Measurements from ENCODE around the gene CREB5. TPM values are rescaled to one million over a fixed set of nuclear protein-coding genes. Genes with fewer than 3 reads are reported as not detected.

CREB5 gene
- total RNA-seq, 2 experiments from 2014 or later, result not detected

DNA sequence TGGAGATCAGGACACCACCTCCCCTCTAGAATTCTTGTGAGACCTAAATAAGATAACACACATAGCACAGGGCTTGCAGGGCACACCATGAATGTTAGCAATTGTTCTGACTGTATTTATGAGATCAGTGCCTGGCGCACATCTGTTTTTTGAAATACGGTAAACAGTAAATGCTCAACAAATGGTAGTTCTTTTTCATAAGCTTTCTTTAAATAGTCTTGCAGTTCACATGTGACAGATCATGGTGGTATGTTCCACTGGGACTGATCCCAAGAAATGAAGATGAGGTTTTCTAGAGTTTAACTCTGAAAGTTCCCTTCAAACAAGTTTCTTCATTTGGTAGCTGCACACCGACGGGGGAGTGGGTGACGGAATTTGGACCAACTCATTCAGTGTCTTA lies 34.8 kb downstream of the CREB5 start:
- ATAC-seq, result no peak
- H3K9me3 Mint-ChIP-seq (ENCODE audit: insufficient read depth), result no peaks in the 10 kb centered on the region
- ChIA-PET CTCF (no interaction called here), POLR2A (no interaction called here)
- H3K4me3 Mint-ChIP-seq, result no peak overlapping the region
- H3K27ac Mint-ChIP-seq, result no peak overlapping the region
- no peaks in the 10 kb centered on the region for H3K36me3 Mint-ChIP-seq (ENCODE audit: low read depth)
- no peaks in the 10 kb centered on the region for H3K4me1 Mint-ChIP-seq (ENCODE audit: low read depth)
- peaks cover 10% of the 10 kb centered on the region for H3K27me3 Mint-ChIP-seq (ENCODE audit: low read depth)
- no peak for DNase-seq

GRCh38 chr7:28448708-28449107 lies 36.4 kb downstream of the CREB5 start:
- no peaks in the 10 kb centered on the region for H3K4me1 Mint-ChIP-seq (ENCODE audit: low read depth)
- ChIA-PET POLR2A (no interaction called here), CTCF (no interaction called here)
- DNase-seq (no peak), ATAC-seq (no peak)
- H3K27me3 Mint-ChIP-seq (ENCODE audit: low read depth), result peaks cover 6% of the 10 kb centered on the region
- H3K27ac Mint-ChIP-seq, result no peak overlapping the region
- H3K36me3 Mint-ChIP-seq (ENCODE audit: low read depth), result no peaks in the 10 kb centered on the region
- no peaks in the 10 kb centered on the region for H3K9me3 Mint-ChIP-seq (ENCODE audit: insufficient read depth)
- no peak overlapping the region for H3K4me3 Mint-ChIP-seq

- Mint-ChIP-seq H3K9me3 (ENCODE audit: insufficient read depth) (no peaks in the 10 kb centered on the region), H3K27ac (no peak overlapping the region), H3K4me1 (ENCODE audit: low read depth) (no peaks in the 10 kb centered on the region), H3K4me3 (no peak overlapping the region), H3K36me3 (ENCODE audit: low read depth) (no peaks in the 10 kb centered on the region), H3K27me3 (ENCODE audit: low read depth) (peaks cover 6% of the 10 kb centered on the region)
- POLR2A ChIA-PET, result no interaction called here
- DNase-seq (no peak), ATAC-seq (no peak)
- CTCF ChIA-PET, result no interaction called here
These were observed 40.4 kb downstream of the CREB5 start for GRCh38 chr7:28452681-28453080.

GRCh38 chr7:28455486-28455885 lies 43.2 kb downstream of the CREB5 start:
- no peak overlapping the region for H3K27ac Mint-ChIP-seq

GRCh38 chr7:28456044-28456443 lies 43.7 kb downstream of the CREB5 start:
- Mint-ChIP-seq H3K9me3 (ENCODE audit: insufficient read depth) (no peaks in the 10 kb centered on the region), H3K27ac (no peak overlapping the region), H3K27me3 (ENCODE audit: low read depth) (peaks cover 2% of the 10 kb centered on the region), H3K4me1 (ENCODE audit: low read depth) (no peaks in the 10 kb centered on the region), H3K36me3 (ENCODE audit: low read depth) (no peaks in the 10 kb centered on the region), H3K4me3 (no peak overlapping the region)
- POLR2A ChIA-PET, result no interaction called here
- DNase-seq (no peak), ATAC-seq (no peak)
- CTCF ChIA-PET, result no interaction called here

More at GRCh38 chr7:28455486-28455885, 43.2 kb downstream of the CREB5 start:
- no peaks in the 10 kb centered on the region for H3K36me3 Mint-ChIP-seq (ENCODE audit: low read depth)
- no peaks in the 10 kb centered on the region for H3K4me1 Mint-ChIP-seq (ENCODE audit: low read depth)
- H3K27me3 Mint-ChIP-seq (ENCODE audit: low read depth), result peaks cover under 1% of the 10 kb centered on the region
- H3K9me3 Mint-ChIP-seq (ENCODE audit: insufficient read depth), result no peaks in the 10 kb centered on the region
- ChIA-PET POLR2A (no interaction called here), CTCF (no interaction called here)
- DNase-seq, result no peak
- no peak for ATAC-seq
- no peak overlapping the region for H3K4me3 Mint-ChIP-seq

DNA sequence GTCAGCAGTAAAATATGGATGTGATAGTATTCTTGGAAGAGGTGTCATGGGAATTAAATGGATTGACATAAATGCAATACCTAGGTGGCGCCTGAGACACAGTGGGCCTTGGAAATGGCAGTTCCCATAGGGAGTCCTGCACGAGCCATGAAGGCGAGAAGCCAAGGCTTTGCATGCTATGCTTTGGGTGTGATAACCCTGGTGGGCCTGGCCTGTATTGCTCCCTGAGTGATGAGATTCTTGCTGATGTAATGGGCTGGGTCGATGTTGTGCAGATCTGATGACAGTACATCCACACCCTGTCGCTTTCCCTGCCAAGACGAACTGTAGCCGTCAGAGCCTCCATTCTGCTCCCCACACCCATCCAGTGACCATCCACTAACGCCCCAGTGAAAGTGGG lies 46.4 kb downstream of the CREB5 start:
- Mint-ChIP-seq H3K36me3 (ENCODE audit: low read depth) (no peaks in the 10 kb centered on the region), H3K4me1 (ENCODE audit: low read depth) (no peaks in the 10 kb centered on the region), H3K4me3 (no peak overlapping the region), H3K9me3 (ENCODE audit: insufficient read depth) (no peaks in the 10 kb centered on the region), H3K27me3 (ENCODE audit: low read depth) (peaks cover 11% of the 10 kb centered on the region), H3K27ac (no peak overlapping the region)
- ChIA-PET CTCF (no interaction called here), POLR2A (no interaction called here)
- no peak for DNase-seq
- ATAC-seq, result no peak

DNA sequence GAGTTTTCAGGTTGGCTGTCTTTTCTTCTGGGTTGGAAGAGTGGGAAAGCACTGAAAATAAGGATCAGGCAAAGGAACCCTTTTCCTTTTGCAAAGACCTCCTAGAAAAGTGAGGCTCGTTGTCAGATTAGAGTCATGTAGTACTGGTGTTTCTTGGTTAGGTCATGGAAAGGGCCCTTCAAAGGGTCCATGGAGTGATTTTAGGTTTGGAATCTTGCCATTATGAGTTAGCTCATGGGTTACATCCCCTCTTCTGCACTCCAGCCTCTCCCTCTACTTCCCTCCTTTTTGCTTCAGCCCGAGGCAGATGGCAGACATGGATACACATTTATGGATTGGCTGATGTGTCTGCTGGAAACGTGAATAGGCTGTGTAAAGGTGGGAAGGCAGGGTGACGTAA lies 47.0 kb downstream of the CREB5 start:
- ChIA-PET POLR2A (no interaction called here), CTCF (no interaction called here)
- H3K9me3 Mint-ChIP-seq (ENCODE audit: insufficient read depth), result no peaks in the 10 kb centered on the region
- H3K27ac Mint-ChIP-seq, result no peak overlapping the region
- ATAC-seq (no peak), DNase-seq (no peak)
- H3K4me1 Mint-ChIP-seq (ENCODE audit: low read depth), result no peaks in the 10 kb centered on the region
- peaks cover 13% of the 10 kb centered on the region for H3K27me3 Mint-ChIP-seq (ENCODE audit: low read depth)
- H3K36me3 Mint-ChIP-seq (ENCODE audit: low read depth), result no peaks in the 10 kb centered on the region
- H3K4me3 Mint-ChIP-seq, result no peak overlapping the region

GRCh38 chr7:28465697-28466096 lies 53.4 kb downstream of the CREB5 start:
- Mint-ChIP-seq H3K9me3 (ENCODE audit: insufficient read depth) (no peaks in the 10 kb centered on the region), H3K36me3 (ENCODE audit: low read depth) (no peaks in the 10 kb centered on the region), H3K27me3 (ENCODE audit: low read depth) (peaks cover 16% of the 10 kb centered on the region), H3K4me3 (no peak overlapping the region), H3K4me1 (ENCODE audit: low read depth) (no peaks in the 10 kb centered on the region), H3K27ac (no peak overlapping the region)
- DNase-seq (no peak), ATAC-seq (no peak)
- CTCF ChIA-PET, result no interaction called here
- POLR2A ChIA-PET, result no interaction called here

GRCh38 chr7:28466341-28466740 lies 54.0 kb downstream of the CREB5 start:
- CTCF ChIA-PET, result no interaction called here
- ATAC-seq (no peak), DNase-seq (no peak)
- POLR2A ChIA-PET, result no interaction called here
- H3K4me1 Mint-ChIP-seq (ENCODE audit: low read depth), result no peaks in the 10 kb centered on the region
- H3K27me3 Mint-ChIP-seq (ENCODE audit: low read depth), result peaks cover 17% of the 10 kb centered on the region
- H3K36me3 Mint-ChIP-seq (ENCODE audit: low read depth), result no peaks in the 10 kb centered on the region
- no peaks in the 10 kb centered on the region for H3K9me3 Mint-ChIP-seq (ENCODE audit: insufficient read depth)
- no peak overlapping the region for H3K4me3 Mint-ChIP-seq
- H3K27ac Mint-ChIP-seq, result no peak overlapping the region

- H3K4me3 Mint-ChIP-seq, result no peak overlapping the region
- no peak for ATAC-seq
- no peaks in the 10 kb centered on the region for H3K4me1 Mint-ChIP-seq (ENCODE audit: low read depth)
- DNase-seq, result no peak
- no peaks in the 10 kb centered on the region for H3K9me3 Mint-ChIP-seq (ENCODE audit: insufficient read depth)
- ChIA-PET CTCF (no interaction called here), POLR2A (no interaction called here)
- H3K36me3 Mint-ChIP-seq (ENCODE audit: low read depth), result no peaks in the 10 kb centered on the region
- H3K27me3 Mint-ChIP-seq (ENCODE audit: low read depth), result peaks cover 15% of the 10 kb centered on the region
- no peak overlapping the region for H3K27ac Mint-ChIP-seq
These were observed 54.6 kb downstream of the CREB5 start for GRCh38 chr7:28466885-28467284.

DNA sequence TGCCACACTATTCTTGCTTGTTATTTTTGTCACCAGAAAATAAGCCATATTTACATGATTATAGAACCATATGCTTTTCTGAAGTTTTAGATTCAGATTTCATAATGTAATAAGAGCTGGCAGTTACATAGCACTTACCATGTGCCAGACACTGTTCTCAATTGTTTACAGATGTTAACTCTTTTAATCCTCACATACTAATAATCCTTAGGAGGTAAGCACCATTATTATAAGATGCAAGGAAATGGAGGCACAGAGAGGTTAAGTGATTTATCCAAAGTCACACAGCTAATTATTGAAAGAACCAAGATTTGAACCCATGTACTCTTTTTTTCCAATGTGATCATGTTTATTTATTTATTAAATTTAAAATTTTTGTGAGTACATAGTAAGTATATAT lies 57.2 kb downstream of the CREB5 start:
- no peak for ATAC-seq
- Mint-ChIP-seq H3K4me3 (no peak overlapping the region), H3K4me1 (ENCODE audit: low read depth) (no peaks in the 10 kb centered on the region), H3K27ac (no peak overlapping the region), H3K9me3 (ENCODE audit: insufficient read depth) (no peaks in the 10 kb centered on the region), H3K36me3 (ENCODE audit: low read depth) (no peaks in the 10 kb centered on the region), H3K27me3 (ENCODE audit: low read depth) (peaks cover 10% of the 10 kb centered on the region)
- ChIA-PET POLR2A (no interaction called here), CTCF (no interaction called here)
- no peak for DNase-seq

DNA sequence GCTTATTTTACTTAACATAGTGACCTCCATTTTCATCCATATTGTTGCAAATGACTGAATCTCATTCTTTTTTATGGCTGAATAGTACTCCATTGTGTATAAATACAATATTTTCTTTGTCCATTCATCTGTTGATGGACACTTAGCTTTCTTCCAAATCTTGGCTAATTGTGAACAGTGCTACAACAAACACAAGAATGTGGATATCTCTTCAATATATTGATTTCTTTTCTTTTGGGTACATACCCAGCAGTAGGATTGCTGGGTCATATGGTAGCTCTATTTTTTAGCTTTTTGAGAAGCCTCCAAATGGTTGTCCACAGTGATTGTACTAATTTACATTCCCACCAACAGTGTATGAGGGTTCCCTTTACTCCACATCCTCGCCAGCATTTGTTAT lies 58.0 kb downstream of the CREB5 start:
- H3K9me3 Mint-ChIP-seq (ENCODE audit: insufficient read depth), result no peaks in the 10 kb centered on the region
- no peaks in the 10 kb centered on the region for H3K36me3 Mint-ChIP-seq (ENCODE audit: low read depth)
- ATAC-seq (no peak), DNase-seq (no peak)
- no peaks in the 10 kb centered on the region for H3K4me1 Mint-ChIP-seq (ENCODE audit: low read depth)
- peaks cover 10% of the 10 kb centered on the region for H3K27me3 Mint-ChIP-seq (ENCODE audit: low read depth)
- H3K4me3 Mint-ChIP-seq, result no peak overlapping the region
- no peak overlapping the region for H3K27ac Mint-ChIP-seq
- CTCF ChIA-PET, result interaction anchor here (1.1 kb wide), 1 partner anchor 78 kb away, joined by 3 read pairs; no protein-coding TSS in a partner anchor
- POLR2A ChIA-PET, result no interaction called here

DNA sequence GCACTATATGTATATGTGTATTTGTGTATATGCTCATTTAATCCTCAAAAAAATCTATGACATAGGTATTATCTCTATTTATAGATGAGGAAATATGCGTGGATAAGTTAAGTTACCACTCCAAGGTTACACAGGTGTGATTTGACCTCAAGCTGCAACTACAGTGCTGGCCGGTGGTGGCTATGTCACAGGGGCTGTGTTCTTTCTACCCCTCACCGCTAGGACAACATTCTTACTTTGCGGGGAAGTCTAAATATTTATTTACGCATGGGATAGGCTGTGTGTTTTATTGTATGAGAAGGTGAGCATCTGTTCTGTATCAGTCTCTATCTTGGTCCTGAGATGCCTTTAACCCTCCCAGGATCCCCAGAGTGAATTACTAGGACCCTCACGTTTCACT lies 60.0 kb downstream of the CREB5 start:
- ATAC-seq (no peak), DNase-seq (no peak)
- Mint-ChIP-seq H3K36me3 (ENCODE audit: low read depth) (no peaks in the 10 kb centered on the region), H3K9me3 (ENCODE audit: insufficient read depth) (no peaks in the 10 kb centered on the region), H3K4me3 (no peak overlapping the region), H3K27me3 (ENCODE audit: low read depth) (peaks cover 5% of the 10 kb centered on the region), H3K4me1 (ENCODE audit: low read depth) (no peaks in the 10 kb centered on the region), H3K27ac (no peak overlapping the region)
- ChIA-PET POLR2A (no interaction called here), CTCF (no interaction called here)
